GM18526 (cell line): Measurements from ENCODE around the gene PHACTR1.

Source experiments
- POLR2A ChIP-seq: IDR thresholded peaks from 3 replicates; pipeline ENCODE4 v1.6.1; 2011; ENCODE audit not compliant: insufficient read length; ENCODE audit errors: extremely low read depth

PHACTR1 gene

DNA sequence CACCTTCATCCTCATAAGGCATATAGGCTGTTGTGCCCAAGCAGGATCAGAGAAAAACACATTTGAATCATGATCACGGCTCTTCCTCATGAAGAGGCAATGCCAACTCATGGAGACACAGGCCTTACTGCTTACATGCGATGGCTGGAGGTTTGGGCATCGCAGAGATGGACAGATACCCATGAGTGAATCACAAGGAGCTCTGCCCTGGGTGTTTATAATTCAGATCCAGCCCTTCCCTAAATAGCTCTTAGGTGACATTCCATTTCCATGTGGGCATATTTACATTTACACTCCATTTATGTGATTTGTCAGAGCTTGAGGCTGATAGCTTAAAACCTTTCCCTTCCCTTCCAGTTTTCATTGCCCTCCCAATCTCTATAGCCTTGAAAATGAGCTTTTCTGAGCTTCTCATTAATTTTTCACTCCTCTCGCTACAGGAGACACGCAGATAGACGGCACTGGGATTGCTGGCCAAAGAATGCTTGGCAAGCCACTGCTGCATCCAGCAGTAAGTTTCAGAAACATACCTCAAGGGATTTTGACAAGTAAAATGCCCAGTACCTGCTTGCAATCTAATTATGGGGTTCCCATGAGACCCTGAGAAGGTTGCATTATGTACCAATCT is 362.6 kb downstream of the PHACTR1 start:
- no peak for TF ChIP-seq POLR2A

DNA sequence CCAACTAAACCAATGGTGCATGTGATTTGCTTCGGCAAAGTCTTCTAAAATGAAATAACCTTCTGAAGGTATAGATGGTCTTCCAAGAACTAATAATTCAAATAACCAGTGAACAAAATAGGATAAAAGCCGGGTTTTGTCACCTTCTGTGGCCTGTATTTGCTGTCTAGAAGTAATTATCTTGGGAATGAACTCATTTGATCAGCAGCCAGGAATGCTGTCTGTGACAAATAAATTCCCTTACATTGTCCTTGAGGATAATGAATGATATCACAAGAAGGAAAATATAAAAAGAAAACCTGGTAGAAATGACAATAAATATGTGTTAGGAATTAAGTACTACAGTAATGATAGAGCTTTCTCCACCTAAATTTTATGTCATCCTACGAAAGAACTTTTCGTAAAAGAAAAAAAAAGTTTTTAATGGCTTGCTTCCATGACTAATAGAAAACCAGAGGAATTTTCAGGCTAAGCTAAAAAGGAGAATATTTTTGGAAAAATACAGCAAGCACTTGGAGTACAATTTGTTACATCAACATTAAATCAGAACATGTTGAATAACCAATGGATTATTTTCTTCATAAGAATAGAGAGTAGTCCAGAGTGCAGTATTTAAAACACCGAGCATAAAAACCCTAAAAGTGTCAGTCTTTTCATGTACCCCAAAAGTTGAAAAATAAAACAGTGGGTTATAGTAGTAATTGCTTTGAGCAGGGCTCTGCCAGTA is 364.1 kb downstream of the PHACTR1 start:
- TF ChIP-seq POLR2A: no peak

DNA sequence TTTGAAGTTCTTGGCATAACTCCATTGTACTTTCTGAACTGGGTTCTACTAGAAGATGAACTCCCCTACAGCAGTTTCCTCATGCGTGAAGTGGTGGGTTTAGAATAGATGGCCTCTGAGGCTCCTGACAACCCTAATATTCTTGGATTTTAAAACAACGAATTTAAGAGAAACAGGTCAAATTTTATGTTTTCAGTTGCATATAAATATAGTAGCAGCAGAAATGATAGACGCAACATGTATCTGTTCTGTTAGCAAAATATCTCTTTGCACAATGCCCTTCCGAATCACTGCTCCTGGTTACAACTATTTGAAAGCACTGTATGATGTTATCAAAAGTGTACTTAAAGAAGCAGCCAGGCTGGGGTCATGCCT is 364.6 kb downstream of the PHACTR1 start:
- TF ChIP-seq POLR2A: no peak

DNA sequence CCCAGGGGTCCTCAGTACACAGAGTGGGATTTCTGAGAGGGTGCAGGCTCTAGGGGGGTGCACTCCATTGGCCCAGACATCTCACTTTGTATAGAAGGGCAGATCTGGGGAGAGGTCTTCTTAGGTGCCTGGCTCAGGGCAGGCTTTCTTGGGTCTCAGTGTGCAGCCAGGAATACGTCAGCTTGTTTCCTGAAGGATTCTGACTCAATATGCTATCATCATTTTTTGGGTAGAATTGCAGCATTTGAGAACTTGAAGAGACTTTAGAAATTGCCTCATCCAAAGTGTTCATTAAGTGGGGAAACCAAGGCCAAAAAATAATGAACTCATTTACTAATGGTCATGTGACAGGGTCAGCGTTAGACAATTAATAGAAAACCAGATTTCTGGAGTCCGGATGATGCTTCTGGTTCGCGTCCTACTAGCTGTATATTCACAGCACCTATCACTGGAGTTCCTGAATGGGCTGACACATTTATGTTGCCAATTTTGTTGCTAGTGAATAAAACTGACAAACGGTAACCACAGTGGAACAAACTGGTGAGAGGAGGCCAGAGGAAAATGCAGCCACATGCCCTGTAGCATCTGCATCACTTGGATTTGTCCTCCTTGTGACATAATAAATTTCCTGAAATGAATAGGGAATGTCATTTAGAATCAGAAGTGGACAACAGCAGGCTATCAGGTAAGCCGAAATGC is 372.9 kb downstream of the PHACTR1 start:
- no peak for TF ChIP-seq POLR2A

DNA sequence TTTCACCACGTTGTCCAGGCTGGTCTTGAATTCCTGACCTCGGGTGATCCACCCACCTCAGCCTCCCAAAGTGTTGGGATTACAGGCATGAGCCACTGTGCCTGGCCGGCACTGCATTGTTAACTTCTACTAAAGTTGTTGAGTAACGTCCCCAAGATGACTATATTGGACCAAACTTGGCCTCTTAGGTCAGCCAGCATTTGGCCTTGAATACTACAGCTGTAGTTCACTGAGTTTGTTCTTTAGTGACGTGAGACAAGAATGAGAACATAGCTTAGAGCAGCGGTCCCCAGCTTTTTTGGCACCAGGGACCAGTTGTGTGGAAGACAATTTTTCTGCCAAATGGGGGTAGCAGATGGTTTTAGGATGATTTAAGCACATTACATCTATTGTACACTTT is 374.6 kb downstream of the PHACTR1 start:
- no peak for TF ChIP-seq POLR2A

DNA sequence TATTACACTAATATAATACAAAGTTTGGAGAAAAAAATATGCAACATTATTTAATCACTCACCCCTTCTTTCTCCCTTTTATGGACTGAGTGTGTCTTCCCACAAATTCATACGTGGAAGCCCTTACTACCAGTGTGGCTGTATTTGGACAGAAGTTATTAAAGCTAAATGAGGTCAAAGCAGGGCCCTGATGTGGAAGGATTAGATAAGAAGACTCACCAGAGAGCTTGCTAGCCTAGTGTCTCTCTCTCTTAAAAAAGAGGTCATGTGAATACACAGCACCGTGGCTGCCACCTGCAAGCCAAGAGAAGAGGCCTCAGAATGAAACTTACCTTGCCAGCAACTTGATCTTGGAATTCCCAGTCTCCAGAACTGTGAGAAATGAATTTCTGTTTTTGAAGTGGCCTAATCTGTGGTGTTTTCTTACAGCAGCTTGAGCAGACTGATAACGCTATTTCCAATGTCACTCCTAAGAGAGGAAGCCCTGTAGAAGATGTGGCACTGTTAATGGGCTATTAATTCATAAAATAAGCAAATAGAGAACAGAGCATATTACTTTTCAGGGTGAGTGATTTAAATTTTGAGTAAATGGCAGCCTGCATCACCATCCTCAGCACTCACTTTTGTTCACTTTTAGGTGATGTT is 378.3 kb downstream of the PHACTR1 start:
- TF ChIP-seq POLR2A: no peak

DNA sequence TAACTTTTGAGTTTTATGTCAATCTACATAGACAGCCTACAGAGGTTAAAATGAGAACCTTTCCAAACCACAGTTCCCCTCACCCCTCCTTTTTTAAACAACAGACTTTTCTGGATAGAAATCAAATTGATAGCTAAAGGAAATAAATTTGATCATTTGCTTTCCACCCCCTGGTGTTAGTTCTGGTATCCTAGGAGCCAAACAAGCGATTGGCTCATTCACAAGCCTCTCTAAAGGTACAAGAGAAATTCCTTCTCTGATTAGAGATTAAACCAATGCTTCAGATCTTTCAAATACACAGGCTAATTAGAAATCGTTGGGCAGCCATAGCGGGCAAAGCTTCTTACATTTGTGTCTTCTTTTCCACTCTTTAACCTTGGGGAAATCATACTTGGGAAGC is 379.5 kb downstream of the PHACTR1 start:
- TF ChIP-seq POLR2A: no peak

DNA sequence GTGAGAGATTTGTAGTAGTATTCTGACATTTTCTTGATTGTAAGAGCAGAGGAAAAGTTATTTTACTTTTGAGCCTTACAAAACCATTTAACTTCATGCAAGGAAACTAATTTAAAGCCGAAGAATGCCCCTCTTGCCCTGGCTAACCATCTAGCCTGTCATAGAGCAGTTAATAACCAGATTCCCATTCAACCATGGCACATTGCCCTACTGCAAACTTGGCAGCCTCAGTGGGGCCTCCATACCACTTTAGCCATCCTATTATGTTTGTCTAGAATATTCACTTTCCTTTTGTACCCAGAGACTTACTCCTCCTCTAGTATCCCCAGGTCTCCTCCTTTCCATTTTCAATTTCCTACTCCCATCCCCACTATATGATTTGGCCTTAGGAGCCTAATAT is 380.9 kb downstream of the PHACTR1 start:
- TF ChIP-seq POLR2A: no peak

DNA sequence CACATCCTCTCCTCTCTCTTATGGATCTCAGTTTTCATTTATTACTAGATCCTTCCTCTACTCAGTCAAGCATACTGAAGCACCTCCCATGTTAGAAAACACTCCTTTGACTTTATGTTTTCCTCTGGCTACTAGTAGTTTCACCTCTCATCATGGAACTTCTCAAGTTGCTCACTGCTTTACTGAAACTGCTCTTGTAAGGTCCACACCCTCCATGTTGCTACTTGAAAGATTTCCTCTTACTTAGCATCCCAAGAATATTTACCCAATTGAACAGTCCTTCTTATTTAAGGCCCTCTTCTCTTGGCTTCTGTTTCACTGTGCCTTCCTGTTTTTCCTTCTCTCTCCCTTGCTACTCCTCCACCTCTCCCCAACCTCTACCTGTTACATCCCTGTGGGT is 381.4 kb downstream of the PHACTR1 start:
- TF ChIP-seq POLR2A: no peak

DNA sequence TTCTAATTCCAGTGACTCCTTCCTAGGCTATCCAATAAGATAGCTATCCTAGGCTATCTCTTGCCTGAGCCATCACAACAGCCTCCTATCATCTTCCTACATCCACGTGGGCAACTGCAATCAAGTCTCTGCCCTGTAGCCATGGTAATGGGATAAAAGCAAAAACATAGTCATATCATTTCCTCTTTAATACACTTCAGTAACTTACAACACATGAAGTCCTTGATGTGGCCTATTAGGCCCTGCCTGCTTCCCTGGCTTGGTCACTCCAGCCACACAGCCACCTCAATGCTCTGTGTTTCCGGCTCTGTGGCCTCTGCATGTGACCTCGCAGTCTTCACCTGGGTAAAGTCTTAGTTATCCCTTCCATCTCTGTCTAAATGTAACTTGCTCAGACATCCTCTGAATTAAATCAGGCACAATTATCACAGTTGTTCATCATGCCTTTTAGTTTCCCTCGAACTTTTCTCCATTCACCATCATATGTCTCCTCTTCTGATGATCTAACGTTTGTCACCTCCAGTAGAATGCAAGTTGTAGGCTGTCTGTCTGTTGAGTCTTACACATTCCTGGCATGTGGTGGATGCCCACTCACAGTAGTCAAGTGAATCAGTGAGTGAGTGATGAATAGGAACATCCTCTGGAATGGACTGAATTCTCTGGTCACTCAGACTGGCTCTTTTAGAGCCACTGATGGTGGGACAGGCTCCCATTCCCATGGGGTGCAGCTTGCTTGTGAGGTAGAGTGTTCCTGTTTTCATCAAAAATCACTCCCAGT is 382.4 kb downstream of the PHACTR1 start:
- no peak for TF ChIP-seq POLR2A

DNA sequence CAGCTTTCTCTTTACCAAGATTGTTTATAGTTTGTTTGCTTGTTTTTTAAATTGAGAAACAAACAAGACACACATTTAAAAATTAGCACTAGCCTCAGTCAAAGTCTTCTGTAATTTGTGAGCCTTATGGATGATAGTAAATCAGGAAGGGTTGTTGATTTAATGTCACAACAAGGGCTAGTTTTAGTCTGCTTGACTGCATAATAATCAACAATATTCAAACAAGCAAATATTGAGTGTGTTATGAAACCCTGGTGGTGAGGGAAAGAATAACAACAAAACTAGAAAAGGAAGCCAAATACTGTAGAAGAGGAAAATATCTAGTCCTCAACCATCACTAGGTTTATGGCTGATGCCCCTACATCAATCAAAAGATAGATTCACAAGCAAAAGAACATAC is 383.2 kb downstream of the PHACTR1 start:
- TF ChIP-seq POLR2A: no peak

DNA sequence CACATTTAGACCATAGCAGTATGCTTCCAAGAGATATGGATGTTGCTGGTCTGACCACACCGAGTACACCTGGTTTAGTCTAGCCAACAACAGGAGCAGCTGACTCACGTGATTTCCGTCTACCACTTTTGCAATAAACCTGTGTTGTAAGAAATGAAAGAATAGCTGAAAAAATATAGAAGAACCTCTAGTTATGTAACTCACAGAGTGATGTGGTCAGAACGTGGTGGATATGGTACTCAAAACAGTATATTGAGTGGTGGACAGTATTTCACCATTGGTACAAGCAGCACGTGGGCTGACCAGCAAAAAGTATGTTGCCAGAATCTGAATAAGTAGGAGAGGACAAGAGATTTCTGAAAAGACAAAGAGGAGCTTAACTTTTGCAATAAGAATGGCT is 384.8 kb downstream of the PHACTR1 start:
- TF ChIP-seq POLR2A: no peak

DNA sequence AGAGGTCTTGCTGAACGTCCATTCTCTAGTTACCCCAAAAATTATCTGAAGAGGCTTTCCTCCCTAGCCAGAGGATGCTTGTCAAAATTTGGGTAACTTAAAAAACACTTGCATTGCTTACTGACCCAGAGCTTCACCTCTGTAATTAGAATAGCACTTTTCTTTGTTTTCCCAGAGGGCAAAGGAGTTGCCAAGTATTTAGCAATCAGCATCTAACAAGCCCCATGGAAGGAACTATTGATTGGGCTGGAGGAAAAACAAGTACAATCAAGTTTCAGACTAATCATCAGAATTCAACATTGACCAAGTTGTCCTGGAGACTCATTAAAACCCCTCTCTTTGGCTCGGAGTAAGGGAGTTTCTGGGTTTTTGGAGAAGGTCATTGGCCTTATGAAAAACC is 385.4 kb downstream of the PHACTR1 start:
- TF ChIP-seq POLR2A: no peak

DNA sequence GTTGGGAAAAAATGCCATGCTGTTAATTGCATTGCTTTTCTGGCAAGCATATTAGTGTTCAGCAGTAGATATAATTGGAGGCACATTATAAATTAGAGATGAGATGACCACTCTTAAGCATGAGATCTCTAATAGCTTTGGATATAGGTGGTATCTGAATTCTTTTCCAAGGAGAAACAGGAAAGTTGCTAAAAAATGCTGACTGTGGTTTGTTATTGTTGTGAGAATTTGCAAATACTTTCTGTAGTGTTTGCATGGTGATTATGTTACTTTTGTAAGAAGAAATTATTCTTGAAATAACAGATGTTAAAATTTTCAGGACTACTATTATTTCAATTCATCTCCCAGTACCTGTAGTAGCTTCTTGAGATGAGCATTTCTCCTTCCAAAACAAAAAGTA is 386.6 kb downstream of the PHACTR1 start:
- TF ChIP-seq POLR2A: no peak

DNA sequence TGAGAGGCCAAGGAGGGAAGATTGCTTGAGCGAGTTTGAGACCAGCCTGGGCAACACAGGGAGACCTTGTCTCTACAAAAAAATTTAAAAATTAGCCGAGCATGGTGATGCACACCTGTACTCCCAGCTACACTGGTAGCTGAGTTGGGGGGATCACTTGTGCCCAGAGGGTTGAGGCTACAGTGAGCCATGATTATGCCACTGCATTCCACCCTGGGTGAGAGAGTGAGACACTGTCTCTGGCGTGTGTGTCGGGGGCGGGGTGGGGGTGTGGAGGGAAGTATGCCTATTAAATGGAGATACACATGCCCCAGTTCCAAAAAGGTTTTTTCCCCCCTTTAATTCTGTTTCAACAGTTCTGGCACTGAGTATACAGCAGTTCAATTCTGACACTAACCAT is 388.6 kb downstream of the PHACTR1 start:
- TF ChIP-seq POLR2A: no peak
